ENCODE measurements around the gene CTCFL.
"Not testable (repeated sequence)": the region's sequence is repeated elsewhere in the genome, so short reads cannot be mapped to it uniquely, and the experiment has no call there.

Gene CTCFL

GRCh38 chr20:57536120-57536708 lies 11.3 kb upstream of the CTCFL start:
- no peak for DNase-seq

- DNase-seq, result no peak
These were observed 10.4 kb upstream of the CTCFL start for GRCh38 chr20:57535297-57535696.

GRCh38 chr20:57532104-57532503 lies 7.2 kb upstream of the CTCFL start:
- DNase-seq, result no peak

GRCh38 chr20:57530327-57530981 lies 5.5 kb upstream of the CTCFL start:
- DNase-seq, result no peak

GRCh38 chr20:57529810-57530209 lies 4.9 kb upstream of the CTCFL start:
- DNase-seq, result no peak

- DNase-seq, result no peak
These were observed 4.2 kb upstream of the CTCFL start for GRCh38 chr20:57529160-57529585.

GRCh38 chr20:57528148-57528547 lies 3.2 kb upstream of the CTCFL start:
- no peak for DNase-seq

GRCh38 chr20:57527728-57528127 lies 2.8 kb upstream of the CTCFL start:
- no peak for DNase-seq

GRCh38 chr20:57526885-57527460 lies 2.0 kb upstream of the CTCFL start:
- DNase-seq, result no peak

GRCh38 chr20:57526087-57526884 lies 1.3 kb upstream of the CTCFL start:
- DNase-seq, result no peak

GRCh38 chr20:57525328-57526086 lies 567 bp upstream of the CTCFL start:
- no peak for DNase-seq

- no peak for DNase-seq
These were observed 1.2 kb downstream of the CTCFL start for GRCh38 chr20:57523782-57524181.

- DNase-seq, result no peak
These were observed 2.4 kb downstream of the CTCFL start for GRCh38 chr20:57522380-57523140.

GRCh38 chr20:57517904-57518303 lies 7.0 kb downstream of the CTCFL start:
- no peak for DNase-seq

GRCh38 chr20:57514273-57514751 lies 10.6 kb downstream of the CTCFL start:
- DNase-seq, result peak; percentile 37

- DNase-seq, result no peak
These were observed 11.7 kb downstream of the CTCFL start for GRCh38 chr20:57513199-57513598.

- DNase-seq, result no peak
These were observed 12.5 kb downstream of the CTCFL start for GRCh38 chr20:57512432-57512831.

GRCh38 chr20:57511709-57512108 lies 13.2 kb downstream of the CTCFL start:
- DNase-seq, result not testable (repeated sequence)

GRCh38 chr20:57509665-57510237 lies 15.2 kb downstream of the CTCFL start:
- DNase-seq, result no peak

GRCh38 chr20:57508831-57509230 lies 16.1 kb downstream of the CTCFL start:
- no peak for DNase-seq

GRCh38 chr20:57508381-57508780 lies 16.6 kb downstream of the CTCFL start:
- DNase-seq, result no peak

- no peak for DNase-seq
These were observed 17.5 kb downstream of the CTCFL start for GRCh38 chr20:57507477-57507876.
